Ovary (tissue), 9 donors: Measurements from ENCODE around the gene IFRD1. TPM values are rescaled to one million over a fixed set of nuclear protein-coding genes. Genes with fewer than 3 reads are reported as not detected.

Experiments
- DNase-seq, 5 donors: peaks; one replicate each; pipeline ENCODE4 v3.0.0-alpha.2; 2019 to 2020
- H3K27ac ChIP-seq, 2 donors: fragments of 200-600 bp; one replicate each; pipeline versions ENCODE4 v1.5.1 to v1.8.0; 2019 to 2022
- H3K27me3 ChIP-seq: fragments of 200-600 bp; one replicate; pipeline ENCODE4 v1.8.0; 2022
- H3K36me3 ChIP-seq: fragments of 200-600 bp; sonication (generic); one replicate; pipeline ENCODE4 v1.5.1; 2019
- H3K4me1 ChIP-seq: one replicate; pipeline ENCODE4 v1.8.1; 2013; ENCODE audit warnings: mild to moderate bottlenecking, moderate library complexity; ENCODE audit not compliant: insufficient read depth
- H3K4me3 ChIP-seq: fragments of 200-600 bp; sonication (generic); one replicate; pipeline ENCODE4 v1.5.1; 2017
- H3K9me3 ChIP-seq, 2 donors: fragments of 200-600 bp in 1 of 2; sonication (generic) in 1 of 2; one replicate each; pipeline versions ENCODE4 v1.5.1 to v1.8.1; 2013 to 2019; ENCODE audit warnings: mild to moderate bottlenecking in 1 of 2, moderate library complexity in 1 of 2
- CTCF ChIP-seq, 3 donors: fragments of 450-650 bp in 2 of 3; fragments of 200-600 bp in 1 of 3; IDR thresholded peaks; one replicate each; pipeline versions ENCODE4 v1.5.1 to v1.8.0; 2016 to 2022; ENCODE audit warnings: antibody characterized with exemption in 3 of 3, mild to moderate bottlenecking in 1 of 3
- EP300 ChIP-seq: sonication (generic); formaldehyde crosslinking; IDR thresholded peaks from one replicate; pipeline ENCODE4 v1.6.1; 2017; ENCODE audit warnings: antibody characterized with exemption
- POLR2A ChIP-seq: fragments of 450-650 bp; IDR thresholded peaks from one replicate; pipeline ENCODE4 v1.6.1; 2017; ENCODE audit warnings: antibody characterized with exemption, mild to moderate bottlenecking, moderate library complexity
- WGBS, 3 donors: extraction: QIAGEN DNeasy Blood & Tissue Kit in 1 of 3; methylation state at CpG; one replicate each; pipeline versions ENCODE4 v1.1.5 to v1.1.7; 2013 to 2017; 5-methylcytosine and 5-hydroxymethylcytosine counted together
- intact Hi-C, 4 donors: fragments of 100-400 bp; cut with DNase I; formaldehyde crosslinking; loops; one replicate each; pipeline versions ENCODE4 v1.11.0 to v1.15.1; 2022 to 2023
- polyA plus RNA-seq, 2 donors: library from polyadenylated mRNA; stranded (reverse); fragments of 200-250 nt in 1 of 2; fragments of 350-450 nt in 1 of 2; fragmentation: Illumina TruSeq in 1 of 2; extraction: RNeasy Lipid Tissue Mini Kit (QIAGEN cat#74804) in 1 of 2; gene quantifications; one replicate each; pipeline ENCODE4 v1.2.3, GENCODE V29; 2013 to 2014
- total RNA-seq, 7 donors: library from RNA; depleted of rRNA in 2 of 7; stranded (reverse); fragments of >200 nt in 2 of 7; fragmentation: NEBNext Ultra II Directional in 3 of 7; extraction: Animal tissue kit (Norgen Biotek cat#: 25700) in 3 of 7; gene quantifications; one replicate each; pipeline versions ENCODE4 v1.1.0 to v1.2.4, GENCODE V29; 2016 to 2023
- donor health status: DM: no; HTN: no; CAD: no; lungs with moderate emphysema.
- donor health status: DM: no; HTN: no; CAD: no.
- donor health status: Bipolar disorder and iron deficiency.
- donor health status: DM: yes; HTN: yes; CAD: no.
- donor health status: DM: no; HTN: no; CAD: no.
- donor health status: DM: yes; HTN: yes; CAD: no.

Gene IFRD1
- total and polyA plus RNA-seq, 9 donors = 21.2 to 75.1 (median 37.2) TPM

DNA sequence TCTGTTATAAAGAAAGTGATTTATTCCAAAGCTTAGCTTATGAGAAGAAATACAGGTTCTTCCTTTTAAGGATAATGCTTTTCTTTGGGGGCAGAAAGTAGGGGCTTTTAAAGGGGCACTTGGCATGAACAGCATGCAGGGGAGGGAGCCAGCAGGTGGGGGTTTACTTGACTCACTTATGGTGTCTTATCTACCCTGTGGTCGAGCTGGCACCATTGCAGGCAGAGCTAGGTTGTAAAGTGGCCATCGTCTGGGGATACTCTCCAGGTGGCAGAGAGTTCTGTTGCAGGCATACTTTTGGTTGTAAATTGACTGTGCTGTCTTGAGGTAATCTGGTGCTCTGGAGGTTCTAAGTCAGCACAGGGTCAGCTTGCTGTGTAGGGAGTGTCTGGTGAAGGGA, 26.3 kb upstream of the IFRD1 start:
- H3K27ac ChIP-seq = no peak overlapping the region
- DNase-seq = no peak
- WGBS, 3 donors = 57 to 77% (median 72%) methylated on average over 2 of the region's 2 CpGs
- H3K36me3 ChIP-seq = no peaks in the 10 kb centered on the region
- no peaks in the 10 kb centered on the region for H3K27me3 ChIP-seq
- intact Hi-C loops = no loop called here
- TF ChIP-seq POLR2A = no peak
- no peak for TF ChIP-seq EP300
- TF ChIP-seq CTCF (IDR thresholded peaks at IDR 0.05) = no peak
- H3K4me1 ChIP-seq = peaks cover 4% of the 10 kb centered on the region
- H3K9me3 ChIP-seq = no peaks in the 10 kb centered on the region
- H3K4me3 ChIP-seq = no peak overlapping the region

DNA sequence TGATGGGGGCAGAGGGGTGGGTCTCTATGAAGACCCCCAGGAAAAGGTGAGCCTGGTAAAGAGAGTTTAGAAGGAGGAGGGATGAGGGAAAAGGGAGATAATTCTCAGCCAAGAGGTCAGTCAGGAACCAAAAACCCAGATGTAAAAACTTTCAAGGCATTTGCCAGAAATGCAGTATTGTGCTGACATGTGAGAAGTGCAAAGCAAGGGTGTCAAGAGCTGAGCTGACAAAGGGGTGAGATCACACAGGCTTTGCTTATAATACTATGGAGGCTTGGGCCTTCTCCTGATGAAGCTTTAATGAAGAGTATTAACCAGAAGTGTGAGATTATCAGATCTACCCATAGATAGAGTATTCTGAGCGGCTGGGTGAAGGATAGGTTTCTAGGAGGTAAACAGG, 22.3 kb upstream of the IFRD1 start:
- intact Hi-C loops = no loop called here
- WGBS, 3 donors = 97 to 100% (median 100%) methylated on average over 1 of the region's 1 CpG

DNA sequence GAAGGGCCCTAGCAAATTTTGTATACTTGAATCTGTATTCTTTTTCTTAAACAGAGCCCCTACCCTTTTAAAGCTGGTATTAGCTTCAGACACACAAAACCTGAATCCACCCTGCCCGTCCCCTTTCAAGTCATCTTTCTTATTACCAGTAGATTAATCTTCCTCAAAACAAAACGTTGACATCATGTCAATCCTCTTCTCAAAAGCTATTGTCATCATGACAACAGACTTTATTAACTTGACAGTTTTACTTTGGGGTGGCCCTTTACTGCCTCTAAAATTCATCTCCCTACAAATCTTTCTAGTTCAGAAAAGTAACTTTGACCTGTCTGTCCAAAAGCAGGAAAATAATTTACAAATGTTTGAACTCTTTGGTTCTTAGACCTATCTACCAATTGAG, 21.5 kb upstream of the IFRD1 start:
- intact Hi-C loops = no loop called here

More for the DNA sequence above, 22.3 kb upstream of the IFRD1 start:
- TF ChIP-seq EP300 (no peak), POLR2A (no peak), CTCF (IDR thresholded peaks at IDR 0.05) (no peak)
- Histone ChIP-seq H3K27me3 (no peaks in the 10 kb centered on the region), H3K4me1 (peaks cover 1% of the 10 kb centered on the region), H3K36me3 (no peaks in the 10 kb centered on the region), H3K27ac (no peak overlapping the region), H3K9me3 (no peaks in the 10 kb centered on the region), H3K4me3 (no peak overlapping the region)
- DNase-seq = no peak

DNA sequence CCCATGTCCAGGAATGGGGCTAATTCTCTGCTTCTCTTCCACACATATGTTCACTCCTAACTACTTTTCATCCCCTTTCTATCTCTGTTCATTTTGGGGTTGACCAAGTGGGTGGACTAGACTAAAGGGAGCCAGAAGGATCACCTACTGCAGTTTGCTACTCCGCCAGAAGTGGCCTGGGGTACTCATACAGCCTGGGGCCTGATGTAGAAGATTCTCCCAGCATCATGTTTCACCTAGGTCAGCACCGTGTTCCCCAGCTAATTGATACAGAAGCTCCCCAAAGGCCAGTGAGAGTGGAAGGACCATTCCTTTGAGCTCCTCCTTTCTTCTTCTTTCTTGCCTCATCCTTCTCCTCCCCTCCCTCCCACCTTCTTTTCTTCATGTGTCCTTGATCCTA, 19.6 kb upstream of the IFRD1 start:
- 60 to 79% (median 73%) methylated on average over 2 of the region's 2 CpGs for WGBS, 3 donors
- DNase-seq = no peak
- no peak for TF ChIP-seq CTCF (IDR thresholded peaks at IDR 0.05)
- no peak for TF ChIP-seq EP300
- TF ChIP-seq POLR2A = no peak
- no peak overlapping the region for H3K27ac ChIP-seq
- H3K9me3 ChIP-seq = no peaks in the 10 kb centered on the region
- H3K4me3 ChIP-seq = no peak overlapping the region
- no peaks in the 10 kb centered on the region for H3K4me1 ChIP-seq
- intact Hi-C loops = no loop called here
- H3K36me3 ChIP-seq = no peaks in the 10 kb centered on the region
- no peaks in the 10 kb centered on the region for H3K27me3 ChIP-seq

More for the DNA sequence above, 21.5 kb upstream of the IFRD1 start:
- Histone ChIP-seq H3K27me3 (no peaks in the 10 kb centered on the region), H3K36me3 (no peaks in the 10 kb centered on the region), H3K9me3 (no peaks in the 10 kb centered on the region), H3K4me3 (no peak overlapping the region), H3K27ac (no peak overlapping the region), H3K4me1 (no peaks in the 10 kb centered on the region)
- TF ChIP-seq EP300 (no peak), CTCF (IDR thresholded peaks at IDR 0.05) (no peak), POLR2A (no peak)
- DNase-seq = no peak
- WGBS, 3 donors = 78 to 91% (median 78%) methylated on average over 2 of the region's 2 CpGs
